ENCODE results near the gene CTNNA2.
A peak's percentile ranks its signal among the peaks of the same experiment; 100 is the strongest.

Gene CTNNA2

GRCh38 chr2:79984476-79984875 lies 471.6 kb downstream of the CTNNA2 start:
- Histone ChIP-seq H2AFZ (ENCODE audit: low read depth, low read length) (no peak overlapping the region), H3K79me2 (ENCODE audit: insufficient read depth, low read length) (no peaks in the 10 kb centered on the region), H3K4me1 (ENCODE audit: insufficient read depth, low read length) (no peaks in the 10 kb centered on the region), H3K4me2 (ENCODE audit: insufficient read depth, low read length) (no peak overlapping the region), H3K9me3 (ENCODE audit: insufficient read depth, low read length, severe bottlenecking) (no peaks in the 10 kb centered on the region), H3K4me3 (ENCODE audit: low read depth in 1 of 2, low read length in 2 of 2) (no peak overlapping the region), H3K27me3 (ENCODE audit: insufficient read depth, low read length, poor library complexity) (no peaks in the 10 kb centered on the region), H3K36me3 (ENCODE audit: insufficient read depth, low read length) (no peaks in the 10 kb centered on the region), H4K20me1 (ENCODE audit: insufficient read depth, low read length) (no peaks in the 10 kb centered on the region), H3K9ac (ENCODE audit: low read depth, low read length) (no peak overlapping the region), H3K27ac (ENCODE audit: low read length) (no peak overlapping the region)
- TF ChIP-seq EZH2 (IDR thresholded peaks at IDR 0.05; ENCODE audit: borderline replicate concordance, low read depth, low read length, severe bottlenecking) = no peak
- TF ChIP-seq CTCF (IDR thresholded peaks at IDR 0.05; ENCODE audit: borderline replicate concordance, extremely low read depth, low read length, poor library complexity, severe bottlenecking) = no peak
- DNase-seq (no peak), ATAC-seq (ENCODE audit: insufficient read depth, low read depth) (no peak)

- Histone ChIP-seq H3K36me3 (ENCODE audit: insufficient read depth, low read length) (no peaks in the 10 kb centered on the region), H3K4me3 (ENCODE audit: low read depth in 1 of 2, low read length in 2 of 2) (no peak overlapping the region), H3K79me2 (ENCODE audit: insufficient read depth, low read length) (no peaks in the 10 kb centered on the region), H3K4me2 (ENCODE audit: insufficient read depth, low read length) (no peak overlapping the region), H2AFZ (ENCODE audit: low read depth, low read length) (no peak overlapping the region), H3K9ac (ENCODE audit: low read depth, low read length) (no peak overlapping the region), H3K4me1 (ENCODE audit: insufficient read depth, low read length) (no peaks in the 10 kb centered on the region), H3K27ac (ENCODE audit: low read length) (no peak overlapping the region), H4K20me1 (ENCODE audit: insufficient read depth, low read length) (no peaks in the 10 kb centered on the region), H3K9me3 (ENCODE audit: insufficient read depth, low read length, severe bottlenecking) (no peaks in the 10 kb centered on the region), H3K27me3 (ENCODE audit: insufficient read depth, low read length, poor library complexity) (no peaks in the 10 kb centered on the region)
- TF ChIP-seq EZH2 (IDR thresholded peaks at IDR 0.05; ENCODE audit: borderline replicate concordance, low read depth, low read length, severe bottlenecking) (no peak), CTCF (IDR thresholded peaks at IDR 0.05; ENCODE audit: borderline replicate concordance, extremely low read depth, low read length, poor library complexity, severe bottlenecking) (no peak)
- ATAC-seq (ENCODE audit: insufficient read depth, low read depth) (no peak), DNase-seq (no peak)
Measured at GRCh38 chr2:79985145-79985544, 472.3 kb downstream of the CTNNA2 start.

- ATAC-seq (ENCODE audit: insufficient read depth, low read depth) (no peak), DNase-seq (no peak)
- Histone ChIP-seq H3K4me2 (ENCODE audit: insufficient read depth, low read length) (no peak overlapping the region), H3K9ac (ENCODE audit: low read depth, low read length) (no peak overlapping the region), H3K4me3 (ENCODE audit: low read depth in 1 of 2, low read length in 2 of 2) (no peak overlapping the region), H3K4me1 (ENCODE audit: insufficient read depth, low read length) (no peaks in the 10 kb centered on the region), H3K27me3 (ENCODE audit: insufficient read depth, low read length, poor library complexity) (no peaks in the 10 kb centered on the region), H3K9me3 (ENCODE audit: insufficient read depth, low read length, severe bottlenecking) (no peaks in the 10 kb centered on the region), H3K27ac (ENCODE audit: low read length) (no peak overlapping the region), H3K79me2 (ENCODE audit: insufficient read depth, low read length) (no peaks in the 10 kb centered on the region), H2AFZ (ENCODE audit: low read depth, low read length) (no peak overlapping the region), H4K20me1 (ENCODE audit: insufficient read depth, low read length) (no peaks in the 10 kb centered on the region), H3K36me3 (ENCODE audit: insufficient read depth, low read length) (no peaks in the 10 kb centered on the region)
- TF ChIP-seq CTCF (IDR thresholded peaks at IDR 0.05; ENCODE audit: borderline replicate concordance, extremely low read depth, low read length, poor library complexity, severe bottlenecking) (no peak), EZH2 (IDR thresholded peaks at IDR 0.05; ENCODE audit: borderline replicate concordance, low read depth, low read length, severe bottlenecking) (no peak)
Measured at GRCh38 chr2:79985571-79985970, 472.7 kb downstream of the CTNNA2 start.

- no peak overlapping the region for H3K4me3 ChIP-seq (ENCODE audit: low read depth in 1 of 2, low read length in 2 of 2)
- no peaks in the 10 kb centered on the region for H4K20me1 ChIP-seq (ENCODE audit: insufficient read depth, low read length)
- no peak overlapping the region for H2AFZ ChIP-seq (ENCODE audit: low read depth, low read length)
- no peak overlapping the region for H3K4me2 ChIP-seq (ENCODE audit: insufficient read depth, low read length)
- peak overlapping the region; percentile 71 for H3K27ac ChIP-seq (ENCODE audit: low read length)
- DNase-seq (peak; percentile 75), ATAC-seq (ENCODE audit: insufficient read depth, low read depth) (peak; percentile 94)
- no peaks in the 10 kb centered on the region for H3K79me2 ChIP-seq (ENCODE audit: insufficient read depth, low read length)
- H3K9me3 ChIP-seq (ENCODE audit: insufficient read depth, low read length, severe bottlenecking) = no peaks in the 10 kb centered on the region
- H3K9ac ChIP-seq (ENCODE audit: low read depth, low read length) = peak overlapping the region; percentile 15; the same call in 1 of the 2 replicates
- H3K36me3 ChIP-seq (ENCODE audit: insufficient read depth, low read length) = no peaks in the 10 kb centered on the region
- TF ChIP-seq EZH2 (IDR thresholded peaks at IDR 0.05; ENCODE audit: borderline replicate concordance, low read depth, low read length, severe bottlenecking) (no peak), CTCF (IDR thresholded peaks at IDR 0.05; ENCODE audit: borderline replicate concordance, extremely low read depth, low read length, poor library complexity, severe bottlenecking) (no peak)
- no peaks in the 10 kb centered on the region for H3K27me3 ChIP-seq (ENCODE audit: insufficient read depth, low read length, poor library complexity)
- H3K4me1 ChIP-seq (ENCODE audit: insufficient read depth, low read length) = peaks cover 37% of the 10 kb centered on the region
Measured at GRCh38 chr2:79993144-79993543, 480.3 kb downstream of the CTNNA2 start.
